Measurements from ENCODE around the gene TNFSF8.

Gene TNFSF8

GRCh38 chr9:114936581-114936980 is 6.2 kb upstream of the TNFSF8 start:
- no peak for DNase-seq (ENCODE audit: low spot score)

- no peak for DNase-seq (ENCODE audit: low spot score)
Observed at GRCh38 chr9:114935119-114935518, 4.7 kb upstream of the TNFSF8 start.

- no peak for DNase-seq (ENCODE audit: low spot score)
Observed at GRCh38 chr9:114932502-114932901, 2.1 kb upstream of the TNFSF8 start.

- no peak for DNase-seq (ENCODE audit: low spot score)
Observed at GRCh38 chr9:114931407-114931806, 1.0 kb upstream of the TNFSF8 start.

- no peak for DNase-seq (ENCODE audit: low spot score)
Observed at GRCh38 chr9:114929201-114929600, 1.2 kb downstream of the TNFSF8 start.

- no peak for DNase-seq (ENCODE audit: low spot score)
Observed at GRCh38 chr9:114928671-114929070, 1.7 kb downstream of the TNFSF8 start.

- DNase-seq (ENCODE audit: low spot score): no peak
Observed at GRCh38 chr9:114928136-114928535, 2.3 kb downstream of the TNFSF8 start.

- no peak for DNase-seq (ENCODE audit: low spot score)
Observed at GRCh38 chr9:114925672-114926071, 4.7 kb downstream of the TNFSF8 start.

- no peak for DNase-seq (ENCODE audit: low spot score)
Observed at GRCh38 chr9:114925039-114925438, 5.4 kb downstream of the TNFSF8 start.

GRCh38 chr9:114924327-114924726 is 6.1 kb downstream of the TNFSF8 start:
- DNase-seq (ENCODE audit: low spot score): no peak

- DNase-seq (ENCODE audit: low spot score): no peak
Observed at GRCh38 chr9:114923918-114924317, 6.5 kb downstream of the TNFSF8 start.

GRCh38 chr9:114921171-114921570 is 9.2 kb downstream of the TNFSF8 start:
- DNase-seq (ENCODE audit: low spot score): no peak

GRCh38 chr9:114919611-114920010 is 10.8 kb downstream of the TNFSF8 start:
- no peak for DNase-seq (ENCODE audit: low spot score)

GRCh38 chr9:114916481-114916880 is 13.9 kb downstream of the TNFSF8 start:
- DNase-seq (ENCODE audit: low spot score): no peak

GRCh38 chr9:114914139-114914538 is 16.3 kb downstream of the TNFSF8 start:
- no peak for DNase-seq (ENCODE audit: low spot score)

- DNase-seq (ENCODE audit: low spot score): no peak
Observed at GRCh38 chr9:114913656-114914055, 16.7 kb downstream of the TNFSF8 start.

- no peak for DNase-seq (ENCODE audit: low spot score)
Observed at GRCh38 chr9:114913217-114913616, 17.2 kb downstream of the TNFSF8 start.

- DNase-seq (ENCODE audit: low spot score): no peak
Observed at GRCh38 chr9:114911167-114911821, 19.1 kb downstream of the TNFSF8 start.

- DNase-seq (ENCODE audit: low spot score): no peak
Observed at GRCh38 chr9:114910541-114910940, 19.9 kb downstream of the TNFSF8 start.

GRCh38 chr9:114909661-114910060 is 20.7 kb downstream of the TNFSF8 start:
- DNase-seq (ENCODE audit: low spot score): no peak

GRCh38 chr9:114908805-114909448 is 21.5 kb downstream of the TNFSF8 start:
- DNase-seq (ENCODE audit: low spot score): no peak

- DNase-seq (ENCODE audit: low spot score): no peak
Observed at GRCh38 chr9:114908104-114908622, 22.2 kb downstream of the TNFSF8 start.

GRCh38 chr9:114906922-114907571 is 23.3 kb downstream of the TNFSF8 start:
- DNase-seq (ENCODE audit: low spot score): no peak

Data from left forelimb (tissue), 1 donor.